ENCODE data around the gene ZNF746. TPM values are rescaled to one million over a fixed set of nuclear protein-coding genes. Genes with fewer than 3 reads are reported as not detected.

ZNF746 gene
- polyA plus RNA-seq, 3 donors = 11.0 to 12.6 (median 11.0) TPM

GRCh38 chr7:149493366-149493765, 4.2 kb downstream of the ZNF746 start:
- DNase-seq (ENCODE audit: low read depth in 3 of 3, low spot score in 2 of 3) = no peak

- DNase-seq (ENCODE audit: low read depth in 3 of 3, low spot score in 2 of 3) = no peak
Measured at GRCh38 chr7:149490083-149490760, 7.4 kb downstream of the ZNF746 start.

DNA sequence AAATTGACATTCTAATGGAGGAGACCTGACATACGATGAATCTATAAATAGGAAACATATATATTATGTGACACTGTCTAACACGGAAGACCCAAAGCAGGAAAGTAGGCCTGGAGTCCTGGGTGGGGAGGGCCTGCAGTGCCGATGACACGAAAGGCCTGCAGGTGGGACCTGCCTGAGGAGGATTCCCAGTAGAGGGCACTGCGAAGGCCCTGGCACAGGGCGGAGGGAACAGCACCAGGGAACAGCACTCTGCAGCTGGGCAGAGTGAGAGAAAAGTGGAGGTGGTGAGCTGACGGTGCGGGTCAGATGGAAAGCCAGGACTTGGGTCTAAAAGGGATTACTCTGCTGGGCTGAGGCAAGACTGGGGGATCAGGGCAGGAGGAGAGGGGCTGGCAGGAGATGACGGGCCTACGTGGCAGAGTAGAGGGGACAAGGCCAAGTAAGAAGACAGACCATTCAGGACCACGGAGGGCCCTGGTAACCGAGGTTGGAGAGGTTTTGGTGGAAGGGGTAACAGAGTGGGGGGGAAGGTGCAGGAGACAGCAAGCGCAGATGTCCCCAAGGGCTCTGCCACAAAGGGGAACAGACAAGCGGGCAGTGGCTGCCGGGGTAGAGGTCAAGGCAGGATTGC, 8.1 kb downstream of the ZNF746 start:
- no peak for DNase-seq (ENCODE audit: low read depth in 3 of 3, low spot score in 2 of 3)

- no peak for DNase-seq (ENCODE audit: low read depth in 3 of 3, low spot score in 2 of 3)
Measured at GRCh38 chr7:149479568-149479967, 18.0 kb downstream of the ZNF746 start.

GRCh38 chr7:149478754-149479153, 18.9 kb downstream of the ZNF746 start:
- no peak for DNase-seq (ENCODE audit: low read depth in 3 of 3, low spot score in 2 of 3)

DNA sequence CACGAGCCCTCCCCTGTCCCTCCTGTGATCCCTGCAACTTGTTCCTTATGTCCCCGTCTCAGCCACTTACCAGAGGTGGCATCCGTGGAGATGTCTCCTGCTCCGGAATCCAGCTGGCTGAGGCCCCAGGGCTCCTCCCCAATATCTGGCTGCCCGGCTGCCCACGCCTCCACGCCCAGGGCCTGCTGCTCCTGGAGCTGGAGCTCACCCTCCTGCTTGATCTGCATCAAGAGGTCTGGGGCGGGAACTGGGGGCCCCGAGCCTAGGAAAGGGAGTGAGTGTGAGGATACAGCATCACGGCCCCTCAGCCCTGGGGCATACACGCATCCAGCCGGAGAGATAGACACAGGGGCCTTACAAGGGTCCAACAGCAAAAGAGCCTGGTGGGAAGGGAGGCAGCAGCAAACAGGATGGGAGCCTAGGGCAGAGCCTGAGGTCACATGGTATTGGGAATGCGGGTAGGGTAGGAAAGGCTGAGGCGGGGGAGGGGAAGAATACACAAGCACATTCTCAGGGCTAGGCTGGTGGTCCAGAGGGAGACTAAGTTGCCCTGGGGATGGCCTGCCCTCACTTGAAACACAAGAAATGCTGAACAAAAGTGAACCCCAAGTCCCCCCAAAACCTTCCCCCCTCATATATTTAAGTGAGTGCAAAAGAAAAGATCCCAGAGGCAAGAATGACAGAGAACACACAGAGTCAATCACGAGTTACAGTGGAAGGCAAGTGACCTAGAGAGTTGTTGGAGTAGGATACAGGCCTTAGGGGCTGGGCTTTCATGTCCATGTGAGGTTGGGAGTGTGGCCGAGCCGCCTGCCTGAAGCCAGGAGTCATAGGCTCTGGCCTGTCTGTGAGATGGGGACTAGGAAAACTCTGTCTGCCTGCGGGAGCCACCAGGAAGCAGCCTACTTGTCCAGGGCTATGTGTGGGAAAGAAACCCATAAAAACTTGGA, 19.8 kb downstream of the ZNF746 start:
- no peak for DNase-seq (ENCODE audit: low read depth in 3 of 3, low spot score in 2 of 3)

DNA sequence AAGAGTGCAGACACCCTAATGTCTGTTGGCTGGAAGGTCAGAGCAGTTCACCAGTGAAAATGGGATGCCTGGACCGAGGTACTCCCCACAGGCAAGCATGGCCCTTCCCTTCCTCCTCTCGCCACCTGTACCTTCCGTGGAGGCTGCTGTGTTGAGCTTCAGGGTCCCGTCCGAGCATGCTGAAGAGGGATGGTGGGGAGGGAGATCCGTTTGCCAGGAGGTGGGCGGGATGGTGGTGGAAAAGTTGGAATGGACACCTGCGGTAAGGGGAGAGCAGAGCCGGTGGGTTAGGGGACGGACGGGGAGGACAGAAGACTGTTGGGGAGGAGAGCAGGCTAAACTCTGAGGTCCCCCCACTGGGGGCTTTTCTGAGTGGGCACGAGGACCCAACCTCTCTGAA, 20.8 kb downstream of the ZNF746 start:
- DNase-seq (ENCODE audit: low read depth in 3 of 3, low spot score in 2 of 3) = no peak

DNA sequence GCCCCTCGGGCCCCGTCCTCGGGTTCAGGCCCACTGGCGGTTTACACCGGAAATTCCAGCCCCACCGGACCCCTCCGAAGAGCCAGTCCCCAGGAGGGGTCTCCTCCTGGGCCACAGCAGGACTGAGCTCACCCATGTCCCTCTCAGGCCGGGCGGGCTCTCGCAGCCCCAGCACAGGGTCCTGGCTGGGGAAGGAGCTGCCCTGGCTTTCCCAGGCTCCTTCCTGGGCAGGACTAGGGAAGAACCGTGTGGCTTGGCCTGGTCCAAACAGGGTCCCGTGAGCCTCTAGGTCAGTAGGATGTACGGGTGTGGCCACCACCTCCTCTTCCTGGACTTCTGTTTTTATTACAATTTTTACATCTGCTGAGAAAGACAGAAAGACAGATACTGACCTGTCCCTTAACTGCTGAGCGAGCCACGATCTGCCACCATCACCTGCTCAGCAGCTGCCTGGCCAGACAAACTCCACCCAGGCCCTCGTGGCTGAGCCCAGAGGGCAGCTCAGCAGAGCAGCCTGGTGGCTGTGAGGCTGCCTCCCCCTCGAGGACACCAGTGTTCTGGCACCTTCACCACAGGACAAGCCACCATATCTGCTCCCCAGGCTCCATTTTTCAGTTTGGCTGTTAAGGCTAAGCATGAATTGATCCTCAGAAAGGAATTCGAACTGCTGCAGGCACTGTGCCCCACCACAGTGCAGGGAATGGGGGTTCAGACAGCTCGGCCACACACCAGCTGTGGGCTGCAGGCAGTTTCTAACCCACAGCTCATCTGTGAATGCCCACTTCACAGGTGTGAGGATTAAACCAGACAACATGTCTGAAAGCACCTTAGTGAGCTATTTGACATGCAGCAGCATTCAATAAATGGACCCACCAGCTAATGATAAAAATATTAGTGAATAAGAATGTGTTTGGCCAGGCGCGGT, 22.2 kb downstream of the ZNF746 start:
- DNase-seq (ENCODE audit: low read depth in 3 of 3, low spot score in 2 of 3) = no peak

DNA sequence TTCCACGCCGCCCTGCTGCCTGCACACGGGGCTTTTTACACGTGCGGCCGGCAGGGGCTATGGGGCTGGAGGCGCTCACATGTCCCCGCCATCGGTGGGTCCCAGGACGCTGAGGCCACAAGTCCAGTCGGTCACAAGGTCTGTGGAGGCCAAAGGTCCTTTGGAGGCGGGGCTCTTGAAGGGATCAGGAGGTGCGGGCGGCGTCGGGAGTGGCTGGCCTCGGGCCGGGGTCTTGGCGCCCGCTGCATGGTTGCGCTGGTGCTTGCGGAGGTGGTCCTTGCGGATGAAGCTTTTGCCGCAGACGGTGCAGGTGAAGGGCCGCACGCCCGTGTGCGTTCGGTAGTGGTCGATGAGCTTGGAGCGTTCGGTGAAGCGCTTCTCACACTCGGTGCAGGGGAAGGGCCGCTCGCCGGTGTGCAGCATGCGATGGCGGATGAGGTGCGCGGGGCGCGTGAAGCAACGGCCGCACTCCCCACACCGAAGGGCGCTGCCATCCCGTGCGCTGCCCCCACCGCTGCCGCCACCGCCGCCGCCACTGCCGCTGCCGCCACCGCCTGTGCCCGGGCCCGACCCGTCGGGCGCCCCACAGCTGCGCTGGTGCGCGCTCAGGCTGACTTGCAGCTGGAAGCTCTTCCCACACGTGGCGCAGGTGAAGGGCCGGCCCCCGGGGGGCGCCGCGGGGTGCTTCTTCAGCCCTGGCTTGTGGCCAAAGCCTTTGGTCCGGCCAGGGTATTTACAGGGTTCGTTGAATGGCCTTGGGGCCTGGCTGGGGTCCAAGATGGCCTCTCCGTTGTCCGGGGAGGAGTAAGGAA, 23.1 kb downstream of the ZNF746 start:
- no peak for DNase-seq (ENCODE audit: low read depth in 3 of 3, low spot score in 2 of 3)

DNA sequence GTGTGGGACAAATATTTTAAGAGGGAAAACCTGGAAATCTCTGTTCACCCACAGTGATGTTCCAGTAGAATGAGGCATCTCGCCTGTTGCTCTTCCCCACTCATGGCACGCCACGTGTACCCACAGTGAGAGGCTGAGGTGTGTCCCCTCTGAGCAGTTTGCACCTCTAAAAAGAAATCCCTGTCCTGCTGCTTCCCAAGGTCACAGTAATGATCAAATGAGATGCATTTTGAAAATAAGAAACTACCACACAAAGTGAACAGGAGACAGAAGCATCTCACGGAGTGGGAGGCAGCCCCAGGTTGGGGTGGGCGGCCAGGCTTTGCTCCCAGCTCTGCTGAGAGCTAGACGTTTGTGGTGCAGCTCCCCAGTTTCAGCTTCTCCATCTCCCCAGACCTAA, 24.4 kb downstream of the ZNF746 start:
- DNase-seq (ENCODE audit: low read depth in 3 of 3, low spot score in 2 of 3) = no peak

DNA sequence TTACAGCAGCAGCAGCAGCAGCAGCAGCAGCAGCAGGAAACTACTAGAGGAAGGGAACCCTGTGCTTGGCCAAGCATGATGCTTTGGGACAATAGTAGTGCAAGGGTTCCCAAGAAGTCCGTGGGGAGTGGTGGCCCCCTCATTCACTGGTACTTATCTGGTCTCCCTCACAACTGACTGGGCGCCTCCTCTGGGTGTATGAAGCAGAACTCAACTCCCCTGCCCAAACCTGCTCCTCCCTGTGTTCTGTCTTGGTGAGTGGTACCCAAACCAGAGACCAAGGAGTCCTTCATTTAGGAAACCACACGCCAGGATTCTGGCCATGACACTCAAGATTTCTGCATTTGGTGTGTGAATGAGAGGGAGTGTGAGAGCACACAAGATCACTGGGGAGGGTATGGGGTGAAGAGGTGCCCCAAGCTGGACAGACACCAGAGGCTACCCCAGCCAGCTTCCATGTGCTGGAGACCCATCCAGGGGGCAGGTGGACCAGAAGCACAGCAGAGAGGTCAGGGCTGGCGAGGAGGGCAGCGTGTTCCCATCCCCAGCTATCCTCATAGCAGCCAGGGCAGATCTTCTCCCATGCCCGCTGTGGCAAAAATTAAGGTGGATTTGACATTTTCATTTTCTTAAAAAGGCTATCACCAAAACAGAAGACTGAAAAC, 26.2 kb downstream of the ZNF746 start:
- no peak for DNase-seq (ENCODE audit: low read depth in 3 of 3, low spot score in 2 of 3)

DNA sequence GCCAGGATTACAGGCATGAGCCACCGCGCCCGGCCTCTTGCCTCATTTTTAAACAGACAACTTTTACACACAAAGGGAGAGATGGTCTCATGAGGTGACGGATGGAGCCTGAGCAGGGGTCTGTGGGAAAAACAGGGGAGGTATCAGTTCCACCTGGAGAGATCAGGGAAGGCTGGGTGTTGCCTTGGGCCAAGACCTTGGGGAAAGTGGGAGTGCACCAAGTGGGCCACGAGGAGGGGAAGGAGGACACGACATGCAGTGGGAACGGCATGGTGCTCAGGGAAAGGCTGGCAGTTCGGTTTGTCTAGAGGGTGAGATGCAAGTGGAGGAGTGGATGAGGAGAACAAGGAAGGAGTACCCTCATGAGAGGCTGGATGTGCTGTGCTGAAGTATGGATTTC, 27.8 kb downstream of the ZNF746 start:
- DNase-seq (ENCODE audit: low read depth in 3 of 3, low spot score in 2 of 3) = no peak

DNA sequence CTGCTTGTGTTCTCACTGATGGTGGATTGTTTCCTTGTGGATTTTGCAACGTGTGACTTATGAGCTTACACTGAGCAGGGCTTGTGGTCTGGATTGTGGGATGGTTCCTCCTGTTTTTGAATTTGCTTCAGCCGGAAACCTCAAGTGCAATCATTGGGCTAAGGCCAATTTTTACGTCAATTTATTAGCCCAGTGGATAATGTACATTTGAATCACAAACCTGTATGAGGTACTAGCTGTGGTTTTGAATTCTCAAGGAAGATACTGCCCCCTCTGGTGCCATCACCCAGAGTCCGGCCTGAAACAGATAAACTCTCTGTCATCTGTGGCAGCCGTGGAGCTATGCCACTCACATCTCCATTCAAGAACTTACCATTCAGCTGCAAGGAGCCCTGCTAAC, 29.4 kb downstream of the ZNF746 start:
- DNase-seq (ENCODE audit: low read depth in 3 of 3, low spot score in 2 of 3) = no peak

DNA sequence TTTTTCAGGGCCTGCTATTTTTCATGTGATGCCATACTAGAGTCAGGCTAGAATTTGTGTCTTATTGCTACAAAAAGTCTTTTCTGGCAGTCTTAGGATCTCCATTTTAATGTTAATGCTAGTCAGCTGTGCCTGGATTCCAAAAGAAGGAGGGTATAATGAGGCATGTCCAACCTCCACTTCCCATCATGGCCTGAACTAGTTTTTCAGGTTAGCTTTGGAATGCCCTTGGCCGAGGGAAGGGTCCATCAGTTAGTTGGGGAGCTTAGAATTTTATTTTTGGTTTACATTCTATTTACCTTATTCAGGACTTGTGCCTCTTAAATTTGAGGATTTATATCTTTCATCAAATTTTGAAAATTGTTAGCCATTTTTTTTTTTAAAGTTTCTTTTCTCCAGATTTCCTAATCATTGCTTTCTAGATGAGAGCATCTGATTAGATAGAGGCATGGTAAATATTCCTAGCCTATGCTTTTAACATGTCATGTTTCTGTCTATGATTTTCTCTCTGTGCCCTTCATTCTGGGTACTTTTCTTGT, 30.2 kb downstream of the ZNF746 start:
- DNase-seq (ENCODE audit: low read depth in 3 of 3, low spot score in 2 of 3) = no peak

GRCh38 chr7:149466364-149466763, 31.2 kb downstream of the ZNF746 start:
- DNase-seq (ENCODE audit: low read depth in 3 of 3, low spot score in 2 of 3) = no peak

DNA sequence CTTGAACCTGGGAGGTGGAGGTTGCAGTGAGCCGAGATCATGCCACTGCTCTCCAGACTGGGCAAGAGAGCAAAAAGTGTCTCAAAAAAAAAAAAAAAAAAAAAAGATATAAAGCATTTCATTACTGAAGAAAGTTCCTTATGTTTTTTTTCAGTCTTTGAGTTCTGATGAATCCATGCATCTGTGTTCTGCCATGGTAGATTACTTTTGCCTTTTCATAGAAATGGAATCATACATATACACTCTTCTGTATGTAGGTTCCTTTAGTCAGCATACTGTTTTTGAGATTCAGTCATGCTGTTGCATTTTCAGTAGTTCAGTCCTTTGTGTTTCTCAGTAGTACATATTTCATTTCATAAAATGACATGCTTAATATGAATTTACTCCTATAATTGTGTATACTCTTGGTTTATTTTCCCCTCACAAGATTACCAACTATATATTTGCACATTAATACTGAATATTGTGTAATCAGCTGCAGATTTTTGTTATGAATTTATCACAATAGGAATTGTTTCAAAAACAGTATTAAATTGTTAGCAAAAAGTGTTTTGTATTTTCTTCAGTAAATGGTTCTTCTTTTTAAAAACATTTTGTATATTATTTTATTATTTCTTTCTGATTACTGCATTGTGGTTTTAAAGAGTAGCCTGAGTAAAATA, 34.0 kb downstream of the ZNF746 start:
- DNase-seq (ENCODE audit: low read depth in 3 of 3, low spot score in 2 of 3) = no peak

DNA sequence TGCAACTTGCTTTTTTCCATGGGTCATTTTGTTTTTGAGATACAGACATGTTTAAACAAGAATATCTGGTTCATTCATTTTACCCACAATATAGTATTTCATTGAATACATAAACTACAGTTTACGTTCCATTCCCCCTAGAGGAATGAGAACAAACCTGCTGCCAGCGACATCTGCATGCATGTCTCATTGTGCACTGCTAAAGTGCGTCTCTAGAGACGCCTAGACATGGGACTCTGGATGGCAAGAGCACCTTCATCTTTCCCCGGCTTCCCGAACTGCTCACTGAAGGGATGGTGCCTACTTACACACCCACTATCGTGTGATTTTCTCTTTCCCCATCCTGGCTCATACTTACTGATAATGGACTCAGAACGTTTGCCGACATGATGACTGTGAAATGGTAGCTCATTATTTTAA, 35.5 kb downstream of the ZNF746 start:
- no peak for DNase-seq (ENCODE audit: low read depth in 3 of 3, low spot score in 2 of 3)
